HG02885 (cell line): Measurements from ENCODE around the gene SIDT2.
"Not testable (repeated sequence)": the region's sequence is repeated elsewhere in the genome, so short reads cannot be mapped to it uniquely, and the experiment has no call there.

Experiments
- ATAC-seq: cut with Tn5 transposase; IDR thresholded peaks from one replicate; pipeline ENCODE4 v1.9.1; 2021; ENCODE audit warnings: mild to moderate bottlenecking; ENCODE audit not compliant: unreplicated experiment, poor library complexity

Gene SIDT2

GRCh38 chr11:117200813-117201657, 22.5 kb downstream of the SIDT2 start:
- ATAC-seq = no peak

- ATAC-seq = no peak
Measured at GRCh38 chr11:117201658-117202305, 23.2 kb downstream of the SIDT2 start.

GRCh38 chr11:117202386-117203068, 24.0 kb downstream of the SIDT2 start:
- no peak for ATAC-seq

GRCh38 chr11:117203069-117203407, 24.5 kb downstream of the SIDT2 start:
- no peak for ATAC-seq

- no peak for ATAC-seq
Measured at GRCh38 chr11:117204283-117205080, 25.9 kb downstream of the SIDT2 start.

GRCh38 chr11:117205211-117205818, 26.8 kb downstream of the SIDT2 start:
- ATAC-seq = no peak

GRCh38 chr11:117206111-117206510, 27.6 kb downstream of the SIDT2 start:
- ATAC-seq = not testable (repeated sequence)

- not testable (repeated sequence) for ATAC-seq
Measured at GRCh38 chr11:117206859-117207258, 28.3 kb downstream of the SIDT2 start.

- not testable (repeated sequence) for ATAC-seq
Measured at GRCh38 chr11:117207481-117207880, 28.9 kb downstream of the SIDT2 start.

GRCh38 chr11:117208710-117209109, 30.2 kb downstream of the SIDT2 start:
- not testable (repeated sequence) for ATAC-seq

GRCh38 chr11:117209351-117210125, 31.0 kb downstream of the SIDT2 start:
- ATAC-seq = not testable (repeated sequence)

GRCh38 chr11:117210620-117211019, 32.1 kb downstream of the SIDT2 start:
- ATAC-seq = no peak

GRCh38 chr11:117212697-117213355, 34.3 kb downstream of the SIDT2 start:
- ATAC-seq = no peak

- no peak for ATAC-seq
Measured at GRCh38 chr11:117214404-117215110, 36.0 kb downstream of the SIDT2 start.

- no peak for ATAC-seq
Measured at GRCh38 chr11:117217141-117218084, 38.9 kb downstream of the SIDT2 start.

GRCh38 chr11:117218133-117218915, 39.8 kb downstream of the SIDT2 start:
- ATAC-seq = no peak
